HUDEP-2 (cell line): ENCODE results near the gene F10.
A peak's percentile ranks its signal among the peaks of the same experiment; 100 is the strongest.
"Not testable (repeated sequence)": the region's sequence is repeated elsewhere in the genome, so short reads cannot be mapped to it uniquely, and the experiment has no call there.

Experiments
- DNase-seq, 76 experiments: peaks; one replicate each; lab custom pipeline; 2025; ENCODE audit not compliant: unreplicated experiment in 76 of 76; lab: John Stamatoyannopoulos, UW

Gene F10

GRCh38 chr13:113098162-113098732, 24.4 kb upstream of the F10 start:
- no peak for DNase-seq

GRCh38 chr13:113099142-113099541, 23.5 kb upstream of the F10 start:
- no peak for DNase-seq

- DNase-seq: not testable (repeated sequence)
These were observed 20.3 kb upstream of the F10 start for GRCh38 chr13:113102302-113102701.

GRCh38 chr13:113102727-113103126, 19.9 kb upstream of the F10 start:
- DNase-seq: no peak

GRCh38 chr13:113103646-113104045, 19.0 kb upstream of the F10 start:
- DNase-seq: no peak

GRCh38 chr13:113105032-113105920, 17.3 kb upstream of the F10 start, which contains the start of gene F7:
Gene F7 (plus strand): TSS chr13:113105791. CDS start chr13:113105842, 51 bp downstream.
- no peak for DNase-seq

- no peak for DNase-seq
These were observed 16.6 kb upstream of the F10 start for GRCh38 chr13:113105921-113106452.

- no peak for DNase-seq
These were observed 15.8 kb upstream of the F10 start for GRCh38 chr13:113106711-113107351.

GRCh38 chr13:113108521-113108920, 14.1 kb upstream of the F10 start:
- not testable (repeated sequence) for DNase-seq

GRCh38 chr13:113109151-113110047, 13.2 kb upstream of the F10 start:
- DNase-seq: no peak

GRCh38 chr13:113110048-113110851, 12.3 kb upstream of the F10 start:
- no peak for DNase-seq

- DNase-seq: no peak
These were observed 11.7 kb upstream of the F10 start for GRCh38 chr13:113110852-113111315.

- DNase-seq: not testable (repeated sequence)
These were observed 10.8 kb upstream of the F10 start for GRCh38 chr13:113111821-113112220.

GRCh38 chr13:113112475-113112874, 10.1 kb upstream of the F10 start:
- DNase-seq: peak in 1 of 76 experiments; percentile 3

- DNase-seq: no peak
These were observed 9.4 kb upstream of the F10 start for GRCh38 chr13:113112893-113113845.

GRCh38 chr13:113113846-113114271, 8.7 kb upstream of the F10 start:
- no peak for DNase-seq

- no peak for DNase-seq
These were observed 7.9 kb upstream of the F10 start for GRCh38 chr13:113114511-113115362.
